ENCODE results near the gene VWA5B1. TPM values are rescaled to one million over a fixed set of nuclear protein-coding genes. Genes with fewer than 3 reads are reported as not detected.

The VWA5B1 gene
- total RNA-seq, 1 experiment from 2014 or later = not detected

- Histone ChIP-seq H3K4me1 (ENCODE audit: insufficient read depth, low read length) (no peaks in the 10 kb centered on the region), H3K36me3 (ENCODE audit: low read depth, low read length) (no peaks in the 10 kb centered on the region), H3K4me3 (ENCODE audit: low read length) (no peak overlapping the region), H3K9ac (ENCODE audit: low read length) (no peak overlapping the region), H3K4me2 (ENCODE audit: low read length) (no peak overlapping the region), H3K9me3 (ENCODE audit: low read length) (no peaks in the 10 kb centered on the region), H3K27ac (ENCODE audit: low read length) (no peak overlapping the region), H3K9me2 (replicated peaks; ENCODE audit: low read length) (no peaks in the 10 kb centered on the region), H3K79me2 (ENCODE audit: low read length) (no peaks in the 10 kb centered on the region), H3K27me3 (ENCODE audit: low read length) (no peaks in the 10 kb centered on the region), H4K20me1 (ENCODE audit: low read length) (no peaks in the 10 kb centered on the region), H2AFZ (ENCODE audit: low read length) (no peak overlapping the region), H3F3A (ENCODE audit: low read length, unreplicated experiment) (no peaks in the 10 kb centered on the region)
- CTCF ChIA-PET = no interaction called here
- POLR2A ChIA-PET (ENCODE audit: unreplicated experiment) = no interaction called here
- no peak for TF ChIP-seq EZH2 (IDR thresholded peaks at IDR 0.05; ENCODE audit: low read length, unreplicated experiment)
- TF ChIP-seq CTCF (conservative IDR thresholded peaks at IDR 0.05; ENCODE audit: low read depth, low read length) = no peak
- TF ChIP-seq EZH2phosphoT487 (IDR thresholded peaks at IDR 0.05; ENCODE audit: borderline replicate concordance, low read length) = no peak
- no TSS peak for BruUV-seq (replicated peaks)
- intact Hi-C loops (cut with micrococcal nuclease) = no loop called here
- ATAC-seq (no peak), DNase-seq (no peak)
Observed at GRCh38 chr1:20322825-20323612, 32.3 kb downstream of the VWA5B1 start.

GRCh38 chr1:20323613-20323920, 32.9 kb downstream of the VWA5B1 start:
- ATAC-seq (peak; percentile 31; the same call in 1 of the 2 replicates), DNase-seq (no peak)
- no peak for TF ChIP-seq CTCF (conservative IDR thresholded peaks at IDR 0.05; ENCODE audit: low read depth, low read length)
- TF ChIP-seq EZH2phosphoT487 (IDR thresholded peaks at IDR 0.05; ENCODE audit: borderline replicate concordance, low read length) = no peak
- TF ChIP-seq EZH2 (IDR thresholded peaks at IDR 0.05; ENCODE audit: low read length, unreplicated experiment) = no peak
- intact Hi-C loops (cut with micrococcal nuclease) = no loop called here
- no peak overlapping the region for H2AFZ ChIP-seq (ENCODE audit: low read length)
- H3K4me2 ChIP-seq (ENCODE audit: low read length) = no peak overlapping the region
- H4K20me1 ChIP-seq (ENCODE audit: low read length) = no peaks in the 10 kb centered on the region
- ChIA-PET POLR2A (ENCODE audit: unreplicated experiment) (no interaction called here), CTCF (no interaction called here)
- no peaks in the 10 kb centered on the region for H3K4me1 ChIP-seq (ENCODE audit: insufficient read depth, low read length)
- no peaks in the 10 kb centered on the region for H3K9me3 ChIP-seq (ENCODE audit: low read length)
- H3K79me2 ChIP-seq (ENCODE audit: low read length) = no peaks in the 10 kb centered on the region
- no peaks in the 10 kb centered on the region for H3K36me3 ChIP-seq (ENCODE audit: low read depth, low read length)
- H3K9me2 ChIP-seq (replicated peaks; ENCODE audit: low read length) = no peaks in the 10 kb centered on the region
- H3K9ac ChIP-seq (ENCODE audit: low read length) = no peak overlapping the region
- no peaks in the 10 kb centered on the region for H3K27me3 ChIP-seq (ENCODE audit: low read length)
- H3K4me3 ChIP-seq (ENCODE audit: low read length) = no peak overlapping the region
- BruUV-seq (replicated peaks) = no TSS peak
- no peaks in the 10 kb centered on the region for H3F3A ChIP-seq (ENCODE audit: low read length, unreplicated experiment)
- no peak overlapping the region for H3K27ac ChIP-seq (ENCODE audit: low read length)

GRCh38 chr1:20324704-20325406, 34.2 kb downstream of the VWA5B1 start:
- TF ChIP-seq CTCF (conservative IDR thresholded peaks at IDR 0.05; ENCODE audit: low read depth, low read length) (no peak), EZH2 (IDR thresholded peaks at IDR 0.05; ENCODE audit: low read length, unreplicated experiment) (no peak), EZH2phosphoT487 (IDR thresholded peaks at IDR 0.05; ENCODE audit: borderline replicate concordance, low read length) (no peak)
- ChIA-PET POLR2A (ENCODE audit: unreplicated experiment) (no interaction called here), CTCF (no interaction called here)
- DNase-seq (no peak), ATAC-seq (no peak)
- no peaks in the 10 kb centered on the region for H3K4me1 ChIP-seq (ENCODE audit: insufficient read depth, low read length)
- no peak overlapping the region for H3K4me2 ChIP-seq (ENCODE audit: low read length)
- no peaks in the 10 kb centered on the region for H3K36me3 ChIP-seq (ENCODE audit: low read depth, low read length)
- intact Hi-C loops (cut with micrococcal nuclease) = no loop called here
- H3K79me2 ChIP-seq (ENCODE audit: low read length) = no peaks in the 10 kb centered on the region
- H3K9me2 ChIP-seq (replicated peaks; ENCODE audit: low read length) = no peaks in the 10 kb centered on the region
- H4K20me1 ChIP-seq (ENCODE audit: low read length) = no peaks in the 10 kb centered on the region
- H3F3A ChIP-seq (ENCODE audit: low read length, unreplicated experiment) = no peaks in the 10 kb centered on the region
- no peaks in the 10 kb centered on the region for H3K27me3 ChIP-seq (ENCODE audit: low read length)
- no peak overlapping the region for H3K9ac ChIP-seq (ENCODE audit: low read length)
- no peak overlapping the region for H3K27ac ChIP-seq (ENCODE audit: low read length)
- H3K4me3 ChIP-seq (ENCODE audit: low read length) = no peak overlapping the region
- no peak overlapping the region for H2AFZ ChIP-seq (ENCODE audit: low read length)
- no TSS peak for BruUV-seq (replicated peaks)
- H3K9me3 ChIP-seq (ENCODE audit: low read length) = no peaks in the 10 kb centered on the region

All from PC-3 (cell line).